Peyer's patch (tissue), 4 donors: ENCODE measurements around the gene NCMAP. TPM values are rescaled to one million over a fixed set of nuclear protein-coding genes. Genes with fewer than 3 reads are reported as not detected.
"Not testable (repeated sequence)": the region's sequence is repeated elsewhere in the genome, so short reads cannot be mapped to it uniquely, and the experiment has no call there.

ENCODE experiments used
- DNase-seq, 3 donors: peaks; one replicate each; pipeline ENCODE4 v3.0.0-alpha.2; 2017 to 2019
- H3K27ac ChIP-seq, 4 donors: fragments of 200-600 bp; sonication (generic); one replicate each; pipeline ENCODE4 v1.5.1; 2016 to 2019
- H3K27me3 ChIP-seq, 2 donors: fragments of 200-600 bp; sonication (generic); one replicate each; pipeline ENCODE4 v1.5.1; 2019
- H3K36me3 ChIP-seq, 3 donors: fragments of 200-600 bp; sonication (generic); one replicate each; pipeline ENCODE4 v1.5.1; 2016 to 2019
- H3K4me1 ChIP-seq, 4 donors: fragments of 200-600 bp; sonication (generic); one replicate each; pipeline ENCODE4 v1.5.1; 2016 to 2019
- H3K4me3 ChIP-seq, 4 donors: fragments of 200-600 bp; sonication (generic); 1 replicate in 3 of 4; 2 replicates in 1 of 4; pipeline ENCODE4 v1.5.1; 2016 to 2019; ENCODE audit warnings: mild to moderate bottlenecking in 1 of 4
- H3K9me3 ChIP-seq, 4 donors: fragments of 200-600 bp; sonication (generic); one replicate each; pipeline ENCODE4 v1.5.1; 2016 to 2019; ENCODE audit warnings: mild to moderate bottlenecking in 1 of 4
- POLR2A ChIP-seq, 2 donors: fragments of 450-650 bp; IDR thresholded peaks; one replicate each; pipeline ENCODE4 v1.5.1; 2017; ENCODE audit warnings: antibody characterized with exemption in 2 of 2, mild to moderate bottlenecking in 2 of 2, moderate library complexity in 2 of 2
- total RNA-seq, 4 donors: library from RNA; depleted of rRNA; stranded (reverse); fragments of >200 nt; gene quantifications; one replicate each; pipeline ENCODE4 v1.1.0, GENCODE V29; 2016
- TF ChIP-seq, protein P1 (sequence below), 6 experiments: fragments of 450-650 bp in 4 of 6; fragments of 200-600 bp in 2 of 6; sonication (generic) in 1 of 6; IDR thresholded peaks; one replicate each; pipeline ENCODE4 v1.5.1; 2017 to 2019; ENCODE audit warnings: antibody characterized with exemption in 6 of 6, mild to moderate bottlenecking in 3 of 6, moderate library complexity in 1 of 6

NCMAP gene
- total RNA-seq, 4 donors from 2014 or later: 1.6 to 9.5 (median 4.2) TPM

DNA sequence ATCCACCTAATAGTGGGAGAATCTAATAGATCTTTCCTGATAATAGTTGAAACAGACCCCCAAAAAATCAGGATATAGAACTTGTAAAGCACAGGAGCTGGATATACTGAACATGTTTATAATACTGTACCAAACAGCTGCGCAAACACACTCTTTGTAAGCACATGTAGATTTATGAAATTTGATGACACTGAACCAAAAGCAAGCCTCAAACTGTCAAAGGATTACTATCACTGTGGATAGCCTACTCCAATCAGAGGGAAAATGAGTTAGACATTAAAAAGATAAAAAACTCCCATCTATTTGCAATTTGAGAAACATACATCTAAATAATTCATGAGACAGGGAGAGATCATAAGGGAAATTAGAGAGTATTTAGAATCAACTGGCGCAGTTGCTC lies 27.1 kb upstream of the NCMAP start:
- no peak overlapping the region for H3K4me3 ChIP-seq
- no peaks in the 10 kb centered on the region for H3K27me3 ChIP-seq
- no peak for DNase-seq
- no peak overlapping the region for H3K27ac ChIP-seq
- no peak for TF ChIP-seq POLR2A (IDR thresholded peaks at IDR 0.05)
- TF ChIP-seq, protein P1, sequence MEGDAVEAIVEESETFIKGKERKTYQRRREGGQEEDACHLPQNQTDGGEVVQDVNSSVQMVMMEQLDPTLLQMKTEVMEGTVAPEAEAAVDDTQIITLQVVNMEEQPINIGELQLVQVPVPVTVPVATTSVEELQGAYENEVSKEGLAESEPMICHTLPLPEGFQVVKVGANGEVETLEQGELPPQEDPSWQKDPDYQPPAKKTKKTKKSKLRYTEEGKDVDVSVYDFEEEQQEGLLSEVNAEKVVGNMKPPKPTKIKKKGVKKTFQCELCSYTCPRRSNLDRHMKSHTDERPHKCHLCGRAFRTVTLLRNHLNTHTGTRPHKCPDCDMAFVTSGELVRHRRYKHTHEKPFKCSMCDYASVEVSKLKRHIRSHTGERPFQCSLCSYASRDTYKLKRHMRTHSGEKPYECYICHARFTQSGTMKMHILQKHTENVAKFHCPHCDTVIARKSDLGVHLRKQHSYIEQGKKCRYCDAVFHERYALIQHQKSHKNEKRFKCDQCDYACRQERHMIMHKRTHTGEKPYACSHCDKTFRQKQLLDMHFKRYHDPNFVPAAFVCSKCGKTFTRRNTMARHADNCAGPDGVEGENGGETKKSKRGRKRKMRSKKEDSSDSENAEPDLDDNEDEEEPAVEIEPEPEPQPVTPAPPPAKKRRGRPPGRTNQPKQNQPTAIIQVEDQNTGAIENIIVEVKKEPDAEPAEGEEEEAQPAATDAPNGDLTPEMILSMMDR (IDR thresholded peaks at IDR 0.05): no peak
- H3K9me3 ChIP-seq: no peaks in the 10 kb centered on the region
- H3K4me1 ChIP-seq: no peaks in the 10 kb centered on the region
- H3K36me3 ChIP-seq: no peaks in the 10 kb centered on the region

DNA sequence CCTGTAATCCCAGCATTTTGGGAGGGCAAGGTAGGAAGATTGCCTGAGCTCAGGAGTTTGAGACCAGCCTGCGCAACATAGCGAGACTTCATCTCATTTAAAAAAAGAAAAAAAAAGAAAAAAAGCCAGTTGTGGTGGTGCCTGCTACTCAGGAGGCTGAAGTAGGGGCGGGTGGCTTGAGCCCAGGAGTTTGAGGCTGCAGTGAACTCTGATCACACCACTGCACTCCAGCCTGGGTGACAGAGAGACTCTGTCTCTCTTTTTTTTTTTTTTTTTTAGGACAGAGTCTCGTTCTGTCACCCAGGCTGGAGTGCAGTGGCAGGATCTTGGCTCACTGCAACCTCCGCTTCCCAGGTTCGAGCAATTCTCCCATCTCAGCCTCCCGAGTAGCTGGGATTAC lies 26.6 kb upstream of the NCMAP start:
- H3K36me3 ChIP-seq, H3K4me1 ChIP-seq, H3K4me3 ChIP-seq, H3K9me3 ChIP-seq, H3K27me3 ChIP-seq, DNase-seq, H3K27ac ChIP-seq: not testable (repeated sequence)

DNA sequence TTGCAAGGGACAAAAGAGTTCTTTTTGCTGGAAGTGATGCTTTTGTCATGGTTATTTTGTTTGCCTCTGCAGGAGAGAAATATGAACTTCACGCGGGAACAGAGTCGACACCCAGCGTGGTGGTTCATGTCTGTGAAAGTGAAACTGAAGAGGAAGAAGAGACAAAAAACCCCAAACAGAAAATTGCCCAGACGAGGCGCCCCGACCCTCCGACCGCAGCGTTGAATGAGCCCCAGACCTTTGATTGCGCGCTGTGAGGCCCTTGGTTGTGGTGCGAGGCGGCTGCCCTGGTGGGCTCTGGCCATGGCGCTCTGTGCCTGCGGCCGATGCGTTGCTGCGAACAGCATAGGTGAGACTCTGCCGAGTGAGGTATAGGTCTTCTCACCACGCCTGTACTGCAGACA lies 20.9 kb upstream of the NCMAP start:
- peak in 2 of 3 donors; percentile 75 to 85 for DNase-seq
- no peak for TF ChIP-seq POLR2A (IDR thresholded peaks at IDR 0.05)
- TF ChIP-seq, protein P1 (IDR thresholded peaks at IDR 0.05): peak in 5 of 6 experiments; percentile 17 to 63 (median 18)
- Histone ChIP-seq H3K9me3 (no peaks in the 10 kb centered on the region), H3K27ac (peak overlapping the region; percentile 59 to 88 (median 80)), H3K4me1 (peaks cover 0 to 12% (median 5%) of the 10 kb centered on the region in 4 donors), H3K4me3 (peak overlapping the region; percentile 14 to 42 (median 26)), H3K27me3 (no peaks in the 10 kb centered on the region), H3K36me3 (no peaks in the 10 kb centered on the region)

DNA sequence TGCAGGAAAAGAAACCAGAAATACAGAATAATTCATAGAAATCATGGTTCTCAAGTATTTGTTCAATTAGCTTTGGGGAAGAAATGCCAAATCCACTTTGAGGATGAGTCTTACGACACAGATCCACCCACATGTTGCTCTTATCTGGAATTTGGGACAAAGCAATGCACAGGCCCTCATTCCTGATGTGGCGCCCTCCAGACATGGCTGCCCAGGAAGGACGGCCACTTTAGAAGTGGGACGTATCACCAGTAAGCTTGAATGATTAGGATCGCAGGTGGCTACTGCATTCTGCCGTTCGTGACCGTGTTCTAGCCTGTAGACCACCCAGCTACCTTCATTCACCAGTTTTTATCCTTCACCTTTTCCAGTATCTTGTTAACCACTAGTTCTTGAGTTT lies 20.1 kb upstream of the NCMAP start:
- Histone ChIP-seq H3K36me3 (no peaks in the 10 kb centered on the region), H3K27ac (peak overlapping the region; percentile 59 to 88 (median 80))

DNA sequence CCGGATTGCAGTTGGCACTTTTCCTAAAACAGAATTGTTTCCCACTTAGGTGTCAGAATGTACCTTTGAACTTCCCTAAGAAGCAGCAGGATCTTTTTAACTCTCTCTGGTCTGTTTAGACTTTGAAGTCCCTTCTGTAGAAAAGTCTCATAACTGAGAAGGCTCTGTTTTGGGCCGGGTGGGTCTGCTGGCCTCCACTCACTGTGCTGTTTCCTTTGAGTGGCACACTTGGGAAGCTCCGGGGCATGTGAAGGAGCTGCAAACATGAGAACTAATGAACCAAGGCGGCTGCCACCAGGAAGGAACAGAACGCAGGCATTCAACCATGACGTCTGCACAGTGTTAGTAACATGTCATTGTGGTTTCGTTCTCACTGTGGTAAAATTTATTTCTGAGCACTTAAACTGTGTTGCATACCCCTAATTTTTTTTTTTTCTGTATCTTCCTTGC lies 19.5 kb upstream of the NCMAP start:
- Histone ChIP-seq H3K27ac (peak overlapping the region; percentile 59 to 88 (median 80)), H3K27me3 (no peaks in the 10 kb centered on the region), H3K4me1 (peaks cover 0 to 26% (median 8%) of the 10 kb centered on the region in 4 donors), H3K9me3 (no peaks in the 10 kb centered on the region), H3K36me3 (no peaks in the 10 kb centered on the region), H3K4me3 (no peak overlapping the region)
- peak in 1 of 2 donors; percentile 38 for TF ChIP-seq POLR2A (IDR thresholded peaks at IDR 0.05)
- TF ChIP-seq, protein P1 (IDR thresholded peaks at IDR 0.05): no peak
- peak in 2 of 3 donors; percentile 93 to 94 for DNase-seq

More for the DNA sequence above, 20.1 kb upstream of the NCMAP start:
- peaks cover 0 to 20% (median 7%) of the 10 kb centered on the region in 4 donors for H3K4me1 ChIP-seq
- no peak for DNase-seq
- no peak overlapping the region for H3K4me3 ChIP-seq
- TF ChIP-seq, protein P1 (IDR thresholded peaks at IDR 0.05): no peak
- TF ChIP-seq POLR2A (IDR thresholded peaks at IDR 0.05): no peak
- no peaks in the 10 kb centered on the region for H3K9me3 ChIP-seq
- H3K27me3 ChIP-seq: no peaks in the 10 kb centered on the region

DNA sequence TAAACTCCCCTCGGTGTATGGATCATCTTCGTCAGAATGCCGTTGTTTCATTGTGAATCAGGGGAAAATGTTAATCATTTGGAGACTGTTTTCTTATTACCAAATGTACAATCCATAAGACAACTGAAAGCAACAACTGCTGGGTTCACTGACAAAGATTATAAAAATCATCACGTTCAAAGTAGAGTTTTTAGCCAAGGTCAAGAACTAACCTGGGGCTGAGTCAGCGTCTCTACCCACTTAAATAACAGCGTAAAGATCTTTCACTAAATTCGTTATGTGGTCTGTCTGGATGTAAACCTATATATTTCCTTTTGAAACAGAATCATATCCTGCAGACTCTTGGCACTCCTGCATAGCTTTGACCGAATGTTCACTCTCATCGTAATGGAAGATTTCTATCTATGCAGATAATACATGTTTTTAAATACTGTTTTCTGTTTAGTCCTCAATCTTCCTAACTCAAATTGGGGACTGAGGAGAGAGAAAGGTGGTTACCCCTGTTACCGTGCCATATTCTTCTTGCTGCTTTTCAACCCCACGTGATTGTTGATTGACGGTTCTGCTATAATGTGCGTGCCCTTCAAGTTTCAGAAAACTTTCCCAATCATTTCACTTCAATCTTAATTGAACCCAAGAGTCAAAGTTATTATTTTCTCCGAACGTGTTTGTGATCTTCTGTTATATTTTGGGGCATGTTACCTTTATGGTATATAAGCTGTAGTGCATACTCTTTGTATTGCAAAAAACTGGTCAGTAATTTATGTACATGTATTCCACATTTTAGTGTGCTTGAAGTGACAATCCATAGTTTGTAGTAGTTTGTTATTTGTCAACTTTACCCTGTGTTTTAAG lies 15.6 kb upstream of the NCMAP start:
- peaks cover 0 to 32% (median 11%) of the 10 kb centered on the region in 4 donors for H3K4me1 ChIP-seq
- no peak overlapping the region for H3K4me3 ChIP-seq
- peak overlapping the region; percentile 31 to 78 (median 48) for H3K27ac ChIP-seq
- no peak for DNase-seq
- no peak for TF ChIP-seq POLR2A (IDR thresholded peaks at IDR 0.05)
- H3K36me3 ChIP-seq: no peaks in the 10 kb centered on the region
- no peaks in the 10 kb centered on the region for H3K27me3 ChIP-seq
- no peaks in the 10 kb centered on the region for H3K9me3 ChIP-seq
